ENCODE data around the gene ITGB5. TPM values are rescaled to one million over a fixed set of nuclear protein-coding genes. Genes with fewer than 3 reads are reported as not detected.

Gene ITGB5
- total RNA-seq, 2 experiments from 2014 or later, result 0.52 to 1.5 TPM

DNA sequence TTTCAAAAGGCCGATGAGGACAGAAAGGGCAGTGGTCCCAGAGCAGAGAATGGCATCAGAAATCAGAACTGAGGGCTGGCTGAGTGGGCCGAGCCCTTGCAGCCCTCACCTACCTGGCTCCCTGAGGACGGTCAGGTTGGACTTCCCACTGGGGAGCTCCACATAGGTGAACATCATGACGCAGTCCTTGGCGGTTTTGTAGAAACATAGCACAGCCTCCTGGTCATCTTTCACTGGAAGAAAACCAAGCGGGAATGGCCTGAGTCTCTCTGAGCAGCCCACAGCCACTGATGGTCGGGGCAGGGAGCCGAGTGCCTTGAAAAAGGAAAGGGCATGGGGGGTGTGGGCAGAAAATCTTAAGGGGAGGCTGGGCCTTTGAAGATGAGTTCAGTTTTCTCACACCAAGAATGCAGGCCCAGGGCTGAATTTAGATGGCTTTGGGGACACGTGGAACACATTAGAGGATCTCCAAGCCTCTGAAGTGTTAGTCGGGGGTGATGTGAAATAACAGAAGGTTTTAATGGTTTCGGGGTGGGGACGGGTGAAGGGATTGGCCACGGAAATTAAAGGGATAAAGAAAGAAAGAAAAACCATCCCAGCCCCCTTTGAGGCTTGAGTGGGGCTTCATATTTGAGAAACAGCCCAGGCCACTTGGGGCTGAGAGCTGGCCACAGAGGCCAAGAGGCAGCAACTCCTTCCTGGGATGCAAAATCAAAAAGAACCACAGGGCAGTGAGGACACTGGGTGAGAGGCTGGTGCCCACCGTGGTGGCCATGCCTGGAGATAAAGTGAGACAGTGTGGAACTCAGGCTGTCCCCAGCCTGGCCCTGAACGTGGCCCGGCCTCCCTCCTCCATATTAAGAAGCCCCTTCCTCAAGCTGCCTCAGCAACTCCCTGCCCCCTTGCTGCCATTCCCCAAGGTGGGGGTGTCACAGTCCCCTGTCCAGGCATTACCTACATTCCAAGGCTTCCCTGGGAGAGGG, 120.8 kb downstream of the ITGB5 start:
- Mint-ChIP-seq H3K9me3 (no peaks in the 10 kb centered on the region), H3K36me3 (no peaks in the 10 kb centered on the region), H3K27ac (no peak overlapping the region), H3K4me1 (ENCODE audit: low read depth) (peaks cover under 1% of the 10 kb centered on the region), H3K4me3 (no peak overlapping the region), H3K27me3 (no peaks in the 10 kb centered on the region)
- intact Hi-C loops (cut with micrococcal nuclease), result no loop called here
- ChIA-PET POLR2A (no interaction called here), CTCF (interaction anchor here (2.0 kb wide), 1 partner anchor 135 kb away, joined by 15 read pairs; no protein-coding TSS in a partner anchor)
- no peak for DNase-seq

DNA sequence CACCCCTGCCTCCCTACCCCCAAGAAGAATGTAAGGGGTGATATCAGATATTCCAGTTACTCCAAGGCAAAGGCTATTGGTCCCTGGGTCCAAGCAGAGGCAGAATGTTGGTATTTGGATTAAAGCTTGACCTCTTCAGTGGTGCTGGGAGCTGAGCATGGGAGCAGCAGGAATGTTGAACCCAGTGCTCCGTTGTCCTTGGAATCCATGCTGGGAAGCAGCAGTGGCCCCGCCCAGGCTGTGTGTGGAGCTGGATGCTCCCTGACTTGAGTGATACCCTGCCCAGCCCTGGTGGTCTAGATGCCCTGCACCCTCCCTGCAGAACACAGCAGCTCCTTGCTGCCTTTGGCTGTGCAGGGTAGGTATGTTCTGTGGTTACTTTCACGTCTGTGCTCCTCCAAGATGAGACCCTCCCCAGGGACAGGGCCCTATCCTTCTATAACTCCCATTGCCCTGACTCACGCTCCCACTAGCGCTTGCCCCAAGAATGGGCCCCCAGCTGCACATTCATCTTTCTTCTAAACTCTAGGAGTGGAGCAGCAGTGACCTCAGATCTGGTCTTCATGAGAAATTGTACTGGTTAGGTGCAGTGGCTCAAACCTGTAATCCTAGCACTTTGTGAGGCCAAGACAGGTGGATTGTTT, 121.8 kb downstream of the ITGB5 start:
- DNase-seq, result no peak
- ChIA-PET CTCF (interaction anchor here (1.7 to 7.9 kb wide), 2 partner anchors 26 to 139 kb away, joined by 3 to 285 read pairs; no protein-coding TSS in a partner anchor), POLR2A (no interaction called here)
- Mint-ChIP-seq H3K9me3 (no peaks in the 10 kb centered on the region), H3K4me3 (no peak overlapping the region), H3K36me3 (no peaks in the 10 kb centered on the region), H3K27ac (no peak overlapping the region), H3K27me3 (no peaks in the 10 kb centered on the region), H3K4me1 (ENCODE audit: low read depth) (peaks cover 3% of the 10 kb centered on the region)
- intact Hi-C loops (cut with micrococcal nuclease), result no loop called here

DNA sequence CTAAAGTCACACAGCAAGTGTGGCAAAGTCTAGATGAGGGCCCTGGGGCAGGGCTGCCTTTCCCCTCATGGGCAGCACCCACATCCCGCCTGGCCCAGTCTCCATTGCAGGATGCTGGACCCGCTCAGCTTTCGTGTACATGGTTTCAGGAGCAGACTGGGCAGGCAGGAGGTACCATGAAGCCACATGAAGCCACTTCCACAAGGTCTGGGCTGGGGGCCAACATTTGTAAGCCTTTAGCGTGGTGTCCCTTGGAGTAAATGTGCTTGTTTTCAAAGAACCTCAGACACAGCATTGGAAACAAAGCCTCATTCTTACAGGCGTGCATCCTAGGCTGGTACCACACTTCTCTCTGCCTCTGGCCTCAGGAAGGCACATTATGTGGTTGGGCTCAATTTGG, 122.4 kb downstream of the ITGB5 start:
- ChIA-PET POLR2A (no interaction called here), CTCF (interaction anchor here (1.7 to 7.9 kb wide), 2 partner anchors 25 to 139 kb away, joined by 3 to 285 read pairs; no protein-coding TSS in a partner anchor)
- Mint-ChIP-seq H3K27ac (no peak overlapping the region), H3K9me3 (no peaks in the 10 kb centered on the region), H3K4me1 (ENCODE audit: low read depth) (peaks cover 3% of the 10 kb centered on the region), H3K4me3 (no peak overlapping the region), H3K36me3 (no peaks in the 10 kb centered on the region), H3K27me3 (no peaks in the 10 kb centered on the region)
- intact Hi-C loops (cut with micrococcal nuclease), result loop anchor here (5.0 kb wide), 1 partner anchor 673 kb away; no protein-coding TSS in a partner anchor
- DNase-seq, result no peak

DNA sequence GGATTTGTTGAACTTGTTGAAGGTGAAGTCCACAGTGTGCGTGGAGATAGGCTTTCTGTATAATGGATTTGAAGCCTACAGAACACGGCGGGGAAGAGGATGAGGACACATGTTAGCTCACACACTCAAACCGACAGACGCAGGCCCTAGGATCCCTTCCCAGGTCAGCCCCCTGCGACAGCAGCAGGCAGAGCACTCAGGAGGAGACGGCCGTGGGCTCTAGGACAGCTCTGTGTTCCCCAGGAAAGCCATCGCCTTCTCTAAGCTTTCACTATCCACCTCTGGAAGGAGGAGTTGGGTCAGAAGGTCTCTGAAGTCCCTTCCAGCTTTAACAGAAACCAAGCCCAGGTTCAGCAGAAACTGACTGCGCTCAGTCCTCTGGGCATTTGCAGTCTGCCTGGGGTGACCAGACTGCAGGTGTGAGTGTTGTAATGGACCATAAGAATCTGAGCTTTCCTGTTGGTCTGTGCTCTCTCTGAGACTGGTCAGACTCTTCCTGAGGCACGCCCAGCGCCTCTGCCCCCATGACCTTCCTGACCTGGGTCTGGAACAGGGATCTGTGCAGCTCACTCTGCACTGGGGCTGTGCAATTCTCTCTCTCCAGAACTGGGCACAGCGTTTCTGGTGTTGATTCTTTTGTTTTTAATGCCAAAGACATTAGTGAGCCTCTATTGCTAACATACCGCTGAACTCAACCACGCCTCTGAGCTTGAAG, 123.4 kb downstream of the ITGB5 start:
- Mint-ChIP-seq H3K4me1 (ENCODE audit: low read depth) (peaks cover 3% of the 10 kb centered on the region), H3K27me3 (no peaks in the 10 kb centered on the region), H3K4me3 (no peak overlapping the region), H3K9me3 (no peaks in the 10 kb centered on the region), H3K27ac (no peak overlapping the region), H3K36me3 (no peaks in the 10 kb centered on the region)
- ChIA-PET POLR2A (no interaction called here), CTCF (interaction anchor here (1.3 to 7.9 kb wide), 3 partner anchors 24 to 140 kb away, joined by 3 to 285 read pairs (median 6); no protein-coding TSS in a partner anchor)
- intact Hi-C loops (cut with micrococcal nuclease), result loop anchor here (5.0 kb wide), 1 partner anchor 674 kb away; no protein-coding TSS in a partner anchor
- DNase-seq, result no peak

DNA sequence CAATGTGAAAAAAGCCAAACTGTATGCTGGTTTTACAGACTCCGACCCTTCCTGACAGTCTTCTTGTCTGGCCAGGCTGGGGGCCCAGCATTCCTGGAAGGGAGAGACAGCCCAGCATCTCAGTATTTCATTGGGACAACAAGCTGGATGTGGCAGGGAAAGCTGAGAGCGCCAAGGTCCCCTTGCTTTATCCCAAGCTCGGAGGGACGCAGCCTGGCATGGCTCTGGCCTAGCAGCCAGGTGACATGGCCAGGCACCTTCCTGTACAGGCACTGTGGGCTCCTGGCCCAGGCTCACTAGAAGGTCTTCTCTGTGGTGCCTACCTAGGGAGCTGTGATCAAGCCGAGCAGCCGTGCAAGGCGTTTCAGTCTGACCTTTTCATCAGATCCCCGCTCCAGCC, 124.0 kb downstream of the ITGB5 start:
- Mint-ChIP-seq H3K27ac (no peak overlapping the region), H3K9me3 (no peaks in the 10 kb centered on the region), H3K4me3 (no peak overlapping the region), H3K27me3 (no peaks in the 10 kb centered on the region), H3K36me3 (no peaks in the 10 kb centered on the region), H3K4me1 (ENCODE audit: low read depth) (peaks cover 3% of the 10 kb centered on the region)
- intact Hi-C loops (cut with micrococcal nuclease), result loop anchor here (5.0 kb wide), 1 partner anchor 674 kb away; no protein-coding TSS in a partner anchor
- ChIA-PET POLR2A (no interaction called here), CTCF (interaction anchor here (1.3 to 7.9 kb wide), 2 partner anchors 136 to 141 kb away, joined by 6 to 285 read pairs; no protein-coding TSS in a partner anchor)
- DNase-seq, result no peak

DNA sequence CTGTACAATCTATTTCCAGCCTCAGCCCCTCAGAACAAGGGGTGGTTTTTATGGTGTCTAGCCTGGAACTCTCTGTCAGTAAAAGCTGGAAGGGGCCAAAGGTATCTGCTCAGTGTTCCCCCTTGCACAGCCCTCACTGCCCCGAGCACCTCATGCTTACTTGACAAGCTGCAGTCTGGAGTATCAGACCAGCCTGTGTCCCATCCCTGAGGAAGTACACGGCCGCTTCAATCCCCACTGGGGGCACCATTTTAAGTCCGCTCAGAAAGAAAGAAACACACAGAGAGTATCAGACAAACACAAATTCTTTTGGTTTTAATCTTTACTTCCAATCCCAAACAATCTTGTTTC, 124.5 kb downstream of the ITGB5 start:
- Mint-ChIP-seq H3K9me3 (no peaks in the 10 kb centered on the region), H3K36me3 (no peaks in the 10 kb centered on the region), H3K27ac (no peak overlapping the region), H3K4me1 (ENCODE audit: low read depth) (peaks cover 3% of the 10 kb centered on the region), H3K27me3 (no peaks in the 10 kb centered on the region), H3K4me3 (no peak overlapping the region)
- ChIA-PET POLR2A (no interaction called here), CTCF (interaction anchor here (1.3 to 7.9 kb wide), 3 partner anchors 32 to 141 kb away, joined by 6 to 285 read pairs (median 10); partner anchors contain the start of gene UMPS)
- DNase-seq, result no peak
- intact Hi-C loops (cut with micrococcal nuclease), result loop anchor here (5.0 kb wide), 1 partner anchor 675 kb away; no protein-coding TSS in a partner anchor

DNA sequence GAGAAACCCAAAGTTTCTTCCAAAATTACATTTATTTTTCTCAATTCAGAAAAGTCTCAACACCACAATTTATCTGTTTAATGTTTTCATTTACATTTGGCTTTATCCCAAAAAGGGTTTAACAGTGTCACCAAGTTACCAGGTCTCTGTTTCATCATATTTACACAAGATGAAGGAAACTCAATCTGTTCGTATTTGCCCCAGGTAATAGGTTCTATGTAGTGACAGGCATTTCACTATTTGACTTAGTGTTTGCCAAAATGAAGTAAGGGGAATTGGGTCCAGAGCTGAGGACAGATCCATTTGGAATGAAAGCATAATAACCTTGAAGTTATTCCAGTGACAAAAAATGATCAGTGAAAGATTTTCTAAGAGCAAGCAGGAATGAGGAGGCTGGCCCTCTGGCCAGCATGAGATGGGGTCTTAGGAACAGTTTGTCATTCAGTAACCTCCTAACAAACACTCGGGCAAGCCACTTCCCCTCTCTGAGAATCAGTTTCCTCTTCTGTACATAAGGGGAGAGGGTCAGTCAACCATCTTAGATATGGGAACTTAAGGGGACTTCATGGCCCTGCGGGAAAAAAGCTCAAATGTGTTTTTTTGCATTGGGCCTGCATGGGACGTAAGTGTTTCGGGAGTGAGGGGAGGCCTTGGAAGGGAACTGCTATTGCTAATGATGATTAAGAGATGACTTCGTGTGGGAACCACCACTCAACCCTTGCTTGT, 125.1 kb downstream of the ITGB5 start:
- Mint-ChIP-seq H3K4me3 (no peak overlapping the region), H3K4me1 (ENCODE audit: low read depth) (peaks cover 3% of the 10 kb centered on the region), H3K36me3 (no peaks in the 10 kb centered on the region), H3K27me3 (no peaks in the 10 kb centered on the region), H3K9me3 (no peaks in the 10 kb centered on the region), H3K27ac (no peak overlapping the region)
- intact Hi-C loops (cut with micrococcal nuclease), result loop anchor here (1.0 to 5.0 kb wide), 2 partner anchors 139 to 675 kb away; no protein-coding TSS in a partner anchor
- no peak for DNase-seq
- ChIA-PET CTCF (interaction anchor here (0.6 to 7.9 kb wide), 21 partner anchors 9 to 679 kb away, joined by 3 to 285 read pairs (median 6); partner anchors contain the start of gene UMPS), POLR2A (no interaction called here)

DNA sequence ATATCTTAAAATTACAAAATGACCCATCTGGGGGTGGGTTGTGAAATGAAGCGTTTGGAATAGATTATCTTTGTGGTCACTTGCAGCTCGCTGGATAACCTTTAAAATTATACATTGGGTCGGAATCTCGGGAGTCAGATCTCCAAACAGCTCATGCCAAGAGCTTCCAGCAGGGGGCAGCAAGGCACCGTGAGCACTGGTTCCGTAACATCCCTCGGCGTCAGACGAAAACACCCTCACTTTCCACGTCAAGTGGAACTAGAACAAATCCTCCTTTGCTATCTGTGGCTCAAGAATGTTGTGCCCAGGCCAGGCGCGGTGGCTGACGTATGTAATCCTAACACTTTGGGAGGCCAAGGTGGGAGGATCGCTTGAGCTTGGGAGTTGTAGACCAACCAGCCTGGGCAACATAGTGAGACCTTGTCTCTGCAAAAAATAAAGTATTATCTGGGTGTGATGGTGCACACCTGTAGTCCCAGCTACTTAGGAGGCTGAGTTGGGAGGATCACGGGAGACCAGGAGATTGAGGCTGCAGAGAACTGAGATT, 125.8 kb downstream of the ITGB5 start:
- H3K4me3 Mint-ChIP-seq, result peak overlapping the region; percentile 28
- no peaks in the 10 kb centered on the region for H3K27me3 Mint-ChIP-seq
- no peak overlapping the region for H3K27ac Mint-ChIP-seq
- peaks cover 3% of the 10 kb centered on the region for H3K4me1 Mint-ChIP-seq (ENCODE audit: low read depth)
- intact Hi-C loops (cut with micrococcal nuclease), result loop anchor here (1.0 to 5.0 kb wide), 2 partner anchors 140 to 676 kb away; no protein-coding TSS in a partner anchor
- peak; percentile 83 for DNase-seq
- CTCF ChIA-PET, result interaction anchor here (0.6 to 7.9 kb wide), 42 partner anchors 10 to 824 kb away, joined by 3 to 285 read pairs (median 4); partner anchors contain the start of genes MUC13 and UMPS
- H3K36me3 Mint-ChIP-seq, result no peaks in the 10 kb centered on the region
- no peaks in the 10 kb centered on the region for H3K9me3 Mint-ChIP-seq
- POLR2A ChIA-PET, result no interaction called here

DNA sequence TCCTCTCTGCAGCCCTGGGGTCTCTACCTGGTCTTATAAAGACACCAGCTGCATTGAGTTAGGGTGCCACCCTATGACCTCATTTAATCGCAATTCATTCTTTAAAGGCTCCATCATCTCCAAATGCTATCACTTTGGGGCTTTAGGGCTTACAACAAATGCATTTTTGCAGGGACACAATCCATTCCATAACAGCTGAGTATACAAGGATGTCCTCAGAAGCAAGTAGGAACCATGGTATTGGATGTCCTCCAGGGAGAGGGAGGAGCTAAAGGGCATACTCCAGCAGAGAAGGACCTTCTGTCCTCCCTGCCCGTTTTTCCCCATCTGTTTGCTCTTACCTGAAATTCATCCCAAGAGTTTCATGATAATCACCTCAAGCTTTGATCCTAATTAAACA, 126.6 kb downstream of the ITGB5 start:
- H3K36me3 Mint-ChIP-seq, result no peaks in the 10 kb centered on the region
- POLR2A ChIA-PET, result interaction anchor here (0.6 kb wide), 1 partner anchor 28 kb away, joined by 3 read pairs; no protein-coding TSS in a partner anchor
- CTCF ChIA-PET, result interaction anchor here (0.7 to 7.9 kb wide), 45 partner anchors 10 to 825 kb away, joined by 3 to 285 read pairs (median 4); partner anchors contain the start of genes MUC13 and UMPS
- peaks cover 3% of the 10 kb centered on the region for H3K4me1 Mint-ChIP-seq (ENCODE audit: low read depth)
- no peak for DNase-seq
- H3K4me3 Mint-ChIP-seq, result no peak overlapping the region
- no peaks in the 10 kb centered on the region for H3K9me3 Mint-ChIP-seq
- no peak overlapping the region for H3K27ac Mint-ChIP-seq
- intact Hi-C loops (cut with micrococcal nuclease), result loop anchor here (5.0 kb wide), 1 partner anchor 677 kb away; no protein-coding TSS in a partner anchor
- no peaks in the 10 kb centered on the region for H3K27me3 Mint-ChIP-seq

DNA sequence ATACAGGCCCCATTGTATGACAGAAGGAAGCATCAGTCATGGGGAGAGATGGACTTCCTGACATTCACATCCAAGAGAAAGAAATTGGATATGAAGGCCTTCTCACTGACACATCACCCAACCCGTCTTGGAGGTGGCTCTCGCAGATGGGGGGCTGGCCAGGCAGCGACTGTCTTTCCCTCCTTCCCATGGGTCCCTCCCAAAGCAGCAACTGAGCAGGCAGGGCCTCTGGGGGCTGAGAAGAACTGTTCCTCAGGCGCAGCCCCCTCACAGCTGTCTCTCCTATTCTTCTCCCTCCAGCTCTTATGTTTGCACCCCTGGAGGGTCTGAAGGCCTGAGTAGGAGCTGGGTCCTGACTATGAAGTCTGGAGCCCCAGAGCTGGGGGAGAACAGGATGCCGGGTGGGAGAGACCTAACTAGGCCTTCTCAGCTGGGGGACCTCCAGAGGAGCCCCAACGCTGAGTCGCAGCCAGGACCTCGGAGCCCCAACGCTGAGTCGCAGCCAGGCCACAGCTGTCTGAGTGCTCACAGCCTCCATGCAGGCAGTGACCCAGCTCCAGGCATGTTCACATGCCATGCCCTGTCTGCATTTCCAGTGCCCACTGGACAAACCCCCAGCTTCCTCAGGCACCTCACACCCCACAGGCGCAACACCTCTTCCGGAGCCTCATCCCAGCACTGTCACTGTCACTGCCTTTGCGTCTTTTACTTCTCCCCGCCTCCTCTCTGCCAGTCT, 127.3 kb downstream of the ITGB5 start:
- no peaks in the 10 kb centered on the region for H3K27me3 Mint-ChIP-seq
- no peak overlapping the region for H3K4me3 Mint-ChIP-seq
- DNase-seq, result no peak
- no peaks in the 10 kb centered on the region for H3K36me3 Mint-ChIP-seq
- intact Hi-C loops (cut with micrococcal nuclease), result loop anchor here (5.0 kb wide), 1 partner anchor 677 kb away; no protein-coding TSS in a partner anchor
- no peak overlapping the region for H3K27ac Mint-ChIP-seq
- ChIA-PET POLR2A (no interaction called here), CTCF (interaction anchor here (0.8 to 7.9 kb wide), 24 partner anchors 11 to 826 kb away, joined by 3 to 285 read pairs (median 6); partner anchors contain the start of gene UMPS)
- H3K9me3 Mint-ChIP-seq, result no peaks in the 10 kb centered on the region
- peaks cover 3% of the 10 kb centered on the region for H3K4me1 Mint-ChIP-seq (ENCODE audit: low read depth)

Measured in activated CD4-positive, alpha-beta memory T cell treated with anti-CD3 and anti-CD28 coated beads for 36 hours (primary cell).